GM19043 (cell line): ENCODE data around the gene SRRD.
"Not testable (repeated sequence)": the region's sequence is repeated elsewhere in the genome, so short reads cannot be mapped to it uniquely, and the experiment has no call there.

Source experiments
- ATAC-seq: cut with Tn5 transposase; IDR thresholded peaks from one replicate; pipeline ENCODE4 v1.9.1; 2021; ENCODE audit warnings: low read depth; ENCODE audit not compliant: unreplicated experiment

The SRRD gene

DNA sequence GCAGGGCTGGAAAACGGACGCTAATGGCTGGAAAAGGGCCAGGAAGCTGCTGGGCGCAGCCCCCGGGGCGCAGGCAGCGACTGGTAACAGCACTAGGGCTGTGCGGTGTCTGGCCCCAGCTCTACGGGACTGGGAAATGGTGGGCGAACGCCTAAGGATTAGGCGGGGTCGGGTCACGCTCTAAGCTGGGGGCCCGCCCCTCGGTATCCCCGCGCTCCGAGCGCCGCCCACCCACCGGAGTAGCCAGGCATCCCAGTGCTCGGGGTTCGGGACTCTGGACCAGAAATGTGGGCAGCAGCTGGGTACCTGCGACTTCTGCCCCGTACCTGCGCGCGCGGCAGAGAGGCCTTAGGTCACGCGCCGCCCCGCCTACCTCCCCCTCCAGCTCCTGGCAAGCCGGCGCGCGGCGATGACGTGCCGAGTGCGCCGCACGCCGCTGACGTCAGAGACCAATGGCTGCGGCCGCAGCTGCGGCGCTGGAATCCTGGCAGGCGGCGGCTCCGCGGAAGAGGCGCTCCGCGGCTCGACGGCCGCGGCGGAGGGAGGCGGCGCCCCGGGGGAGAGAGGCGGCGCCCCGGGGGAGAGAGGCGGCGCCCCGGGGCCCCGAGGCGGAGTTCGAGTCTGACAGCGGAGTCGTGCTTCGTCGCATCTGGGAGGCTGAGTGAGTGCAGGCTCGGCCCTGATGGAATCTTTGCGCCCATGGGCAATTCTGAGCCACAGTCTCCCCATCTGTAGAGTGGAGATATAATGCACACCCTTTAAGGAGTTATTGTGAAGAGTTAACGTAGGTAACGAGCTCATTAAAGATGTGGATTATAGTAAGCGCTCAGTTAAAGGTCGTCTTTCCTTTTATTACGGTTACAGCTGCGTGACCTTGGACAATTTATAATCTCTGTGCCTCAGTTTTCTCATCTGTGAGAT is at the start of gene SRRD, which contains the start of gene HPS4:
Gene SRRD, plus strand, starts transcription at position 439 of the 921 bp plus-strand sequence. Its CDS starts 14 bp downstream, at position 453.
Gene HPS4, minus strand, starts transcription at position 345 of the 921 bp plus-strand sequence. CDS start 2,021 bp downstream, outside the sequence.
- no peak for ATAC-seq

- ATAC-seq, result no peak
Measured at GRCh38 chr22:26435327-26436093, 48.2 kb upstream of the SRRD start.

DNA sequence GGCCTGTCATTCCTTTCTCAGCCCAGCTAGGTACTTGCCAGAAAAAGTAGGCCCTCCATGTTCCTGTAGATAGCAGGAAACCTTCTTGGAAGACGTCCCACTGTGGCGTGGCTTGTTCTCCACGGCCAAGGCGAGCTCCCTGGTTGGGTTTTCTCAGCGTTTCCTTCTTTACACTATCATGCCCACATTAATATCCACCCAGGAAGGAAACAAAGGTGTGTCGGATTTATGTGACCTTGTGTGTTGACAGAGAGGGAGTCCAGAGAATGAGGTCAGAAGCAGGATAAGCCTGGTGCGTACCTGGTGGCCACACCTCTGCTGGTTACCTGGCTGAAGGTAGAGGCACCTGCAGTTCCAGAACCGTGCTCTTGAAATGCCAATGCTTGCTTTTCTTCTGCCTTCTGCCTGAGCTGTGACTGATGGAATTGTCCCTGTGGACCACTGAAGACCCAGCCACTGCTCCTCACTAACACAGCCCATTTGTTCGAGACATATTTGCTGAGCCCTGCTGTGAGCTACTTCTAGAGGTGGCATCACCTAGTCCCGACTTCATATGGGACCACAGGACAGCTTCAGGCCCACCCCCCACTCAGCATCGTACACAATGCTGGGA is 46.7 kb upstream of the SRRD start:
- ATAC-seq, result no peak

DNA sequence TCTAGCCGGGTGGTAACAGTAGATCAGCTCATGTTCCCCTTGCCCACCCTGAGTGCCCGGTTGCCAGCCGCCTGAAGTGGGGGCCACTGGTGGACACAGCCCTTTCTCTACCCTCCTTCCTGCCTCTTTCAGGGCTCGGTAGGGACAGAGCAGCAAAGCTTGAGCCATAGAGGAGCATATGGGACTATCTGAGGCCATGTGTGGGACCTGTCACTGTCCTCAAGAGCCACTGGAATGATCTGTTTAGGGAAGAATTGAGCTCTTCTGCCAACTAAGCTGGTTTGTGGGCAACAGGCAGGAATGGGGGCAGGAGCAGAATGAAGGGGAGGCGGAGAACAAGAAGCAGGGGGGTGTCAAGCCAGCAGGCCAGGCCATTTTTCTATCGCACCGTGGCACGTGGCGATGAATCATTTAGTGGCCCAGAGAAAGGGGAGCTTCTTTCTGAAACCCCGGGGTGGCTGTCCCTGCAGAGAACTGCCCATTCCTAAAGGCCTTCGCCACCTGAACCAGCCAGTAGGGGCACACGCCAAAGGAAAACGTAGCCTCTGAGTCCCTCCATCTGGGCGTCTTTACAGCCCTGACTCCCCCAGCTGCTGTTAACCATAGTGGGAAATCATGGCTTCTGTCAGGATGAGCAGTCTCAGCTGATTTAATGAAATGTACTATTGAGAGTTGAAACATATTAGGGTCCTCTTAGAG is 45.8 kb upstream of the SRRD start:
- no peak for ATAC-seq

DNA sequence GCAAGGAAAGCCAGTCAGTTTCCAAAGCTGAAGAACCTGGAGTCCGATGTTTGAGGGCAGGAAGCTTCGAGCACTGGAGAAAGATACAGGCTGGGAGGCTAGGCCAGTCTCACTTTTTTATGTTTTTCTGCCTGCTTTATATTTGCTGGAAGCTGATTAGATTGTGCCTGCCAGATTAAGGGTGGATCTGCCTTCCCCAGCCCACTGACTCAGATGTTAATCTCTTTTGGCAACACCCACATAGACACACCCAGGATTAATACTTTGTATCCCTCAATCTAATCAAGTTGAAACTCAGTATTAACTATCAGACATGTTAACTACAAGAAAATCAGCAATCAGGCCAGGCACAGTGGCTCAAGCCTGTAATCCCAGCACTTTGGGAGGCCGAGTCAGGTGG is 44.9 kb upstream of the SRRD start:
- ATAC-seq, result not testable (repeated sequence)

- no peak for ATAC-seq
Measured at GRCh38 chr22:26439559-26439958, 44.1 kb upstream of the SRRD start.

DNA sequence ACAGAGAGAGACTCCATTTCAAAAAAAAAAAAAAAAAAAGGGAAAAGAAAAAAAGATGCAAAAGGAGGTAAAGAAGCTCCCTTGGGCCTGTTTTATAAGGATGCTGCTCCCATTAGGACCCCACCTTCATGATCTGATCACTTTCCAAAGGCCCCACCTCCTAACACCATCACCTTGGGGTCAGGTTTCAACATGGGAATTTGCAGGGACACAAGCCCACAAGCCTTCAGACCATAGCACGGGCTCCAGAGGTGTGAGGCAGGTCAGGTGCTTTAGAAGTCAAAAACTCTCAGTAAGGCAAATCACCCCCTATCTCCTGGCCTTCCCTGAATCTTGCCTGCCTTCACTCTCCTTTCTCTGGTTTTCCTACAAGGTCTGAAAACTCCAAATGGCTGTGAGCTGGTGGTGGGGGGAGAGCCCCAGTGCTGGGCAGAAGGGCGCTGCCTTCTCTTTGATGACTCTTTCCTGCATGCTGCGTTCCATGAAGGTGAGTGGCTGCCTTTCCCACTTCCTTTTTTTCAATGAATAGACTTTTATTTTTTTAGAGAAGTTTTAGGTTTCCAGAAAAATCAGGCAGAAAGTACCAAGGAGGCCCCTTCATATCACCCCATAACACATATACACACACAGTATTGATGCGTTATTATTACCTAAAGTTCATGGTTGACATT is 41.5 kb upstream of the SRRD start:
- no peak for ATAC-seq

DNA sequence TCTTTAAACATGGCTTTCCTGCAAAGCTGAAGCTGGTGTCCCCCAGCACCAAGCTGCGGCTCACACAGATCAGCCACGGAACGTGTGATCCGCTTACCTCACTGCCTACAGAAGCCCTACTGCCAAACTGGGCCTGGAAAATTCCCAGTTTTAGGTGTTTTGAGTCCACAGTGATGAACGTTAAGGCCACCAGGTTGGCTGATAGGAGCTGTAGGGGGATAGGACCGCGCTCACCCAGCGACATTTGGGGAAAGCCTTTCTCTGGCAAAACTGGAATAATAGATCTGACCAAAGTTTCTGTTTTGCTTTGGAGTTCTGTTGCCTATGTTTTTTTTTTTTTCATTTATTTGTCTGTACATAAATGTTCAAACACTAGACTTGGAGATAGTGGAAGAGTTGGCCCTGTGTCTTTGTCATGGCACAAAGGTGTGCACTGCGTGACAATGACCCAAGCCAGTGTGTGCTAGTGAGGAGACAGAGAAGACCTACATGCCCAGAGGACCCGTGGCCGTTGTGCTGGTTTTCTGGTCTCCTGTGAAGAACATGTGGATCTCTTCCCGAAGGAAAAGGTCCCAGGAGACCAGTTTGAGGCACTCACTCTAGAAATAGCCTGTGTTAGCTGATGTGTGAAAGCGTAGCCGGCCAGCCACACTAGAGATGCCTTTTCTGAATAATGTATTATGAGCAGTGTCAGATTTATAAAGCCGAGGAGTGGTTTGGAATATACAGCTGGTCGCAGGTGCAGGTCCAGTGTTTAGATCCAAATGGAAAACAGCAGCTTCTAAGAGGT is 39.6 kb upstream of the SRRD start:
- no peak for ATAC-seq

- no peak for ATAC-seq
Measured at GRCh38 chr22:26444777-26445176, 38.9 kb upstream of the SRRD start.

DNA sequence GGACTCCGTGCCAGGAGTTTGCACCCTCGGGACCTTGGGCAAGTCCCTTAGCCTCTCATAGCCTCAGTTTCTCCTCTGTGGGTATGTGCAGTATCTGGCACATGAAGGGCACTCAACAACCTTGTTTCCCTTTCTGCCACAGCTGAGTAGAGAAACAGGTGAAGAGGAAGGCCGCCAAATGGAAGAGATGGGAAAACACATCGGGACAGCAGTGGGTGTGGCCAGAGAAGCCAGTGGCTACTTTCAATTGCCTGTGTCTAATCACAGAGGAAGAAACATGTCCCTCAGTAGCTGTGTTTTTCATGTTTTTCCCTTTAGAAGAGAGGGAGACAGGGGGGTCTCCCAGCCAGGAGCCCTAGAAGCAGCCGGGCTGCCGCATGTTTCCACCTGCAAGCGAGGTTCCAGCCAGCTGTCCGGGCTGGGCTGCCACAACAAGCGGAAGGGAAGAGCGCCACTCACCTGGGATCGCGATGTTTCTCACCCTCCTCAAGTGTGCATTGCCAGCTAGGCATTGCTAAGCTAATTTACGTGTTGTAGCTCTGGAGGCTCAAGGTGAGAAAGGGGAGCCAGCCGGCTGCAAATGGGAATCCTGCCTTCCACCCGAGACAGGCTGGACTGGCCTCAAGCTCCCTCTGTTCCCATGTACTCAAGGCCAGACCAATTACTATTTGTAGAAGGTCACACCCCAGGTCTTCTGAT is 38.0 kb upstream of the SRRD start:
- no peak for ATAC-seq

DNA sequence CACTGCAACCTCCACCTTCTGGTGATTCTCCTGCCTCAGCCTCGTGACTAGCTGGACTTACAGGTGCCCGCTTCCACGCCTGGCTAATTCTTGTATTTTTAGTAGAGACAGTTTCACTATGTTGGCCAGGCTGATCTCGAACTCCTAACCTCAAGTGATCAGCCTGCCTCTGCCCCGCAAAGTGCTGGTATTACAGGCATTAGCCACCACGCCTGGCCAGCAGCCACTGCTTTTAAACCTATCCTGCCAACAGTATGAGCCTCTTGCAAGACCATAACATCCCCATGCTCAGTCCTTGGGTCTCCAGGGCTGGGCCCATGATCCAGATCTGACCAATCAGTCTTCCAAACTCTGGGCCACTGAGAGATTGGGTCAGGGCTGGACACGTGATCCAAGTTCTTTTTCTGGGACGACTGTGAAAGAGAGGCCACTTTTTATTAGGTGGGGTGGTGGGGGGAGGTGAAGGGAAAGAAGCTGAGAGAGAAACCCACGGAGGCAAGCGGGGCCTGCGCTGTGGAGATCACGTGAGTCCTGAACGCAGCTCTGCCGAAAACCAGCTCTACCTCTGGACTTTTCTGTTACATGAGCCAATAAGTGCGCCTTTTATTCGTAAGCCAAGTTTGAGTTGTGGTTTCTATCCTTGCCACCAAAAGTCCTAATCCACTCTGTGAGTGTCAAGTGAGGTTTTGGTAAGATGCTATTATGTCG is 36.7 kb upstream of the SRRD start:
- ATAC-seq, result no peak

GRCh38 chr22:26447584-26448329 is 35.9 kb upstream of the SRRD start:
- ATAC-seq, result no peak

- no peak for ATAC-seq
Measured at GRCh38 chr22:26448334-26448733, 35.3 kb upstream of the SRRD start.

- ATAC-seq, result no peak
Measured at GRCh38 chr22:26448941-26449340, 34.7 kb upstream of the SRRD start.

- ATAC-seq, result no peak
Measured at GRCh38 chr22:26450453-26451185, 33.1 kb upstream of the SRRD start.

GRCh38 chr22:26452236-26453016 is 31.3 kb upstream of the SRRD start:
- no peak for ATAC-seq
